ENCODE measurements around the gene PPM1J.

GRCh38 chr1:112686835-112687234, 28.3 kb downstream of the PPM1J start:
- no peak for TF ChIP-seq CTCF (conservative IDR thresholded peaks at IDR 0.05 in 1 of 2, IDR thresholded peaks at IDR 0.05 in 1 of 2; ENCODE audit: low read depth in 1 of 2, low read length in 2 of 2)
- TF ChIP-seq EZH2 (IDR thresholded peaks at IDR 0.05; ENCODE audit: low read length, missing control alignments), result no peak

Data from fibroblast of lung (primary cell).